22Rv1 (cell line): Measurements from ENCODE around the gene ANKRD42.

Experiments
- ZFX ChIP-seq: fragments of 450-650 bp; IDR thresholded peaks from 2 replicates; pipeline ENCODE4 v1.6.1; 2017; ENCODE audit warnings: antibody characterized with exemption, borderline replicate concordance
- TF ChIP-seq, protein P1 (sequence below): fragments of 450-650 bp; IDR thresholded peaks from 2 replicates; pipeline ENCODE4 v1.5.1; 2017; ENCODE audit warnings: mild to moderate bottlenecking

GRCh38 chr11:83294208-83294607, 100.7 kb downstream of the ANKRD42 start:
- TF ChIP-seq, protein P1, sequence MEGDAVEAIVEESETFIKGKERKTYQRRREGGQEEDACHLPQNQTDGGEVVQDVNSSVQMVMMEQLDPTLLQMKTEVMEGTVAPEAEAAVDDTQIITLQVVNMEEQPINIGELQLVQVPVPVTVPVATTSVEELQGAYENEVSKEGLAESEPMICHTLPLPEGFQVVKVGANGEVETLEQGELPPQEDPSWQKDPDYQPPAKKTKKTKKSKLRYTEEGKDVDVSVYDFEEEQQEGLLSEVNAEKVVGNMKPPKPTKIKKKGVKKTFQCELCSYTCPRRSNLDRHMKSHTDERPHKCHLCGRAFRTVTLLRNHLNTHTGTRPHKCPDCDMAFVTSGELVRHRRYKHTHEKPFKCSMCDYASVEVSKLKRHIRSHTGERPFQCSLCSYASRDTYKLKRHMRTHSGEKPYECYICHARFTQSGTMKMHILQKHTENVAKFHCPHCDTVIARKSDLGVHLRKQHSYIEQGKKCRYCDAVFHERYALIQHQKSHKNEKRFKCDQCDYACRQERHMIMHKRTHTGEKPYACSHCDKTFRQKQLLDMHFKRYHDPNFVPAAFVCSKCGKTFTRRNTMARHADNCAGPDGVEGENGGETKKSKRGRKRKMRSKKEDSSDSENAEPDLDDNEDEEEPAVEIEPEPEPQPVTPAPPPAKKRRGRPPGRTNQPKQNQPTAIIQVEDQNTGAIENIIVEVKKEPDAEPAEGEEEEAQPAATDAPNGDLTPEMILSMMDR: no peak
- no peak for TF ChIP-seq ZFX
